Stimulated activated CD4-positive, alpha-beta T cell treated with anti-CD3 and anti-CD28 coated beads, Interleukin-12 subunit alpha, Interleukin-12 subunit beta, amount 100 ng/mL, for 4 hours (primary cell): ENCODE results near the gene HRK.
"Not testable (repeated sequence)": the region's sequence is repeated elsewhere in the genome, so short reads cannot be mapped to it uniquely, and the experiment has no call there.

Experiments used
- DNase-seq: peaks from one replicate; pipeline ENCODE4 v3.0.0-alpha.2; 2020

Gene HRK

GRCh38 chr12:116863275-116863767, 17.9 kb downstream of the HRK start:
- no peak for DNase-seq

DNA sequence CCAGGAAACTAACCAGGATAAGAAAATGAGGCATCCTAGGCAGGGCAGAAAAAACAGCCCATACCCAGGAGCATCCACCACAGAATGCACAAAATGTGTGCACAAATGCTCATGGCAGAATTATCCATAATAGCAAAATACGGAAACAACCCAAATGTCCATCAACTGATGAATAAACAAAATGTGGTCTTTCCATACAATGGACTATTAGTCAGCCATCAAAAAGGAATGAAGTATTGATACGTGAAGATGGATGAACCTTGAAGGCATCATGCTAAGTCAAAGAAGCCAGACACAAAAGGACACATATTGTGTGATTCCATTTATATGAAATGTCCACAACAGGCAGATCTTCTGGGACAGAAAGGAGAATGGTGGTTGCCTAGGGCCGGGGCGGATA, 19.1 kb downstream of the HRK start:
- DNase-seq, result no peak

GRCh38 chr12:116861320-116861719, 19.9 kb downstream of the HRK start:
- DNase-seq, result no peak

GRCh38 chr12:116860263-116860662, 21.0 kb downstream of the HRK start:
- no peak for DNase-seq

- no peak for DNase-seq
Measured at GRCh38 chr12:116859079-116859478, 22.2 kb downstream of the HRK start.

DNA sequence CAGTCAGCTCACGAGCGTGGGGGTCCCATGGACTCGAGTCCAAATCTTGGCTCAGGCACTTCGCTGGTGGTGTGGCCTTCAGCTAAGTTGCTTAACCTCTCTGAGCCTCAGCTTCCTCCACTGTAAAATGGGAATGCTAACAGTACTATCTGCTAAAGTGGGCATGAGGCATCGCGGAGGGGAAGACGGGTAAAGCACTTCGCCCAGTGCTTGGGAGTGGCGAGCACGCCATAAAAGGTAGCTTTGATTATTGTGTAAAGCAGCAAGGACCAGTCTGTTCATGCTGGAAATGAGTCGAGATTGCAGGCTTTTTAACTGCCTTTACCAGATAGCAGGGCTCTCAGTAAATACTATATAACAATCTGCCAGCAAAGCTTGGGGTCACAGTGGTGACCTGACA, 24.5 kb downstream of the HRK start:
- DNase-seq, result no peak

DNA sequence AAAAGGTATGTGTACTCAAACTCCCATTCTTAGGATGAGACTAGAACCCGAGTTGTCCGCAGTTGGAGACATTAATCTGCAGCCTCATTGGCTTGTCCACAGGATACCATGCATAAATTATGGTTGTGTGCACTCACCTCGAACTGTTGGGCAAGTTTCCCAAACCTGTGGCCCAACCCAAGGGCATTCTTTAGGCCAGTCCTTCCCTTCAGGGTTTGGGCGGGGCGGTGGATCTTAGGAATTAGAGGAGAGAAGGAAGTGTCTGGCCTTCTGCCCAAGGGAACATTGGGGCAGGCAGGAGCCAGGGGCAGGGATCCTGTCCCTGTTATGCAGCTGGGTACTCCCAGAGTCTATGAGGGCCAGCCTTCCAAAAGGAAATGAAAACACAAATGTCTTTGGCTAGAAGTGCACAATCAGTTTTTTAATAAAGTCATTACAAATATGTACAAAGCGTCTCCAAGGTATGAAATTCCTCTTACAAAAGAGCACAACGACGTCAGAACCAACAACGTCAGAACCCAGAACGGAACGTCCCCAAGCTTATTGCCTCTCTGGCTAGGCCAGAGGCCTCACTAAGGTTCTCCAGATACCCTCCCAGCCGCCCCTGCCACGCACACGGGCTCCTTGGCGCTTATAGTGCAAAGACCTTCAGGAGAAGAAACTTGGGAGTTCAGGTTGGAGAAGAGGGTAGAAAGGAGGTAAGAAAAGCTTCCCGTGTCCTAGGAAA, 25.3 kb downstream of the HRK start:
- no peak for DNase-seq

- no peak for DNase-seq
Measured at GRCh38 chr12:116853507-116853906, 27.7 kb downstream of the HRK start.

GRCh38 chr12:116852303-116852702, 28.9 kb downstream of the HRK start:
- no peak for DNase-seq

DNA sequence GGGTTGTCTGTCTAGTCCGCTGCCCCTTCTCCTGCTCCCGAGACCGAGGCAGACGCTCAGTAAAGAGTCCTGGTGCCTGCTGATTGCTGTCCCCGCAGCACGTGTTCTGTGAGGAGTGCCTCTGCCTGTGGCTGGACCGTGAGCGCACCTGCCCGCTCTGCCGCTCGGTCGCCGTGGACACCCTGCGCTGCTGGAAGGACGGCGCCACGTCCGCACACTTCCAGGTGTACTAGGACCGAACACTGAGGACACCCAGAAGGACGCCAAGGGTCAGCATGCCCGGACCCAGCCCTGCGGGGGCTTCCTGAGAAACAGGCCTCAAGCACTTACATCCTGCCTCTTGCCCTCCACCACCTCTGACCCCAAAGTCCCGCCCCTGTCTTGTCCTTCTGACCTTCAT, 32.0 kb downstream of the HRK start:
- DNase-seq, result no peak

DNA sequence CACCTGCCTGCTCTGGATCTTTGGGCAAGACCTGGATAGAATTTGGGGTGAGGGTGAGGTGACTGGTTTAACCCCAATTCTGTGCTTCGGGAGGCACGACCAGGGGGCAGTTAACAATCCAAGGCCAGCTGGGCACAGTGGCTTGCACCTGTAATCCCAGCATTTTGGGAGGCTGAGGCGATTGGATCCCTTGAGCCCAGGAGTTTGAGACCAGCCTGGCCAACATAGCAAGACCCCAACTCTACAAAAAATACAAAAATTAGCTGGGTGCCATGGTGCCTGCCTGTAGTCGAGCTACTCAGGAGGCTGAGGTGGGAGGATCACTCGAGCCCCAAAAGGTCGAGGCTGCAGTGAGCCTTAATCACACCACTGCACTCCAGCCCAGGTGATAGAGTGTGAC, 38.2 kb downstream of the HRK start:
- no peak for DNase-seq

DNA sequence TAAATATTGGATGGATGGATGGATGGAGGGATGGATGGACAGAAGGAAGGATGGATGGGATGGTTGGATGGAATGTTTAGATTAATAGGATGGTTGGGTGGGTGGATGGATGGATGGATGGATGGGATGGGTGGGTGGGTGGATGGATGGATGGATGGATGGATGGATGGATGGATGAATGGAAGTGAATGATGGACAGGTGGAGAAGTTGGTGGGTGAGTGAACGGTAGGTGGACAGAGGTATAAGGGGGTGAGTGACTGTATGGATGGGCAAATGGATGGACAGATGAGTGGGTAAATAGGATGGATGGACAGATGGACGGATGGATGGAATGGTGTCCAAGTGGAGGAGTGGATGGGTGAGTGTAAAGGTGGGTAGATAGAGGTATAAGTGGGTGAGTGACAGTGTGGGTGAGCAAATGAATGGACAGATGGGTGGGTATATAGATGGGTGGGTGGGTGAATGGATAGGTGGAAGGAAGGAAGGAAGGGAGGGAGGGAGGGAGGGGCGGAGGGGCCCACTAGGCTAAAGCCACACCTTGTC, 41.9 kb downstream of the HRK start:
- DNase-seq, result no peak

- DNase-seq, result no peak
Measured at GRCh38 chr12:116838365-116838764, 42.9 kb downstream of the HRK start.

- no peak for DNase-seq
Measured at GRCh38 chr12:116837097-116837496, 44.1 kb downstream of the HRK start.

- DNase-seq, result no peak
Measured at GRCh38 chr12:116835484-116835883, 45.8 kb downstream of the HRK start.

GRCh38 chr12:116833474-116833873, 47.8 kb downstream of the HRK start:
- DNase-seq, result no peak

GRCh38 chr12:116832353-116832752, 48.9 kb downstream of the HRK start:
- DNase-seq, result no peak

GRCh38 chr12:116827432-116827831, 53.8 kb downstream of the HRK start:
- no peak for DNase-seq

GRCh38 chr12:116821291-116821690, 60.0 kb downstream of the HRK start:
- DNase-seq, result no peak

GRCh38 chr12:116820064-116820656, 61.1 kb downstream of the HRK start:
- DNase-seq, result no peak

GRCh38 chr12:116818948-116819832, 62.1 kb downstream of the HRK start:
- DNase-seq, result peak; percentile 90

GRCh38 chr12:116818341-116818856, 62.8 kb downstream of the HRK start:
- DNase-seq, result no peak

- not testable (repeated sequence) for DNase-seq
Measured at GRCh38 chr12:116814766-116815165, 66.5 kb downstream of the HRK start.
